Measurements from ENCODE around the gene GNAZ.

DNA sequence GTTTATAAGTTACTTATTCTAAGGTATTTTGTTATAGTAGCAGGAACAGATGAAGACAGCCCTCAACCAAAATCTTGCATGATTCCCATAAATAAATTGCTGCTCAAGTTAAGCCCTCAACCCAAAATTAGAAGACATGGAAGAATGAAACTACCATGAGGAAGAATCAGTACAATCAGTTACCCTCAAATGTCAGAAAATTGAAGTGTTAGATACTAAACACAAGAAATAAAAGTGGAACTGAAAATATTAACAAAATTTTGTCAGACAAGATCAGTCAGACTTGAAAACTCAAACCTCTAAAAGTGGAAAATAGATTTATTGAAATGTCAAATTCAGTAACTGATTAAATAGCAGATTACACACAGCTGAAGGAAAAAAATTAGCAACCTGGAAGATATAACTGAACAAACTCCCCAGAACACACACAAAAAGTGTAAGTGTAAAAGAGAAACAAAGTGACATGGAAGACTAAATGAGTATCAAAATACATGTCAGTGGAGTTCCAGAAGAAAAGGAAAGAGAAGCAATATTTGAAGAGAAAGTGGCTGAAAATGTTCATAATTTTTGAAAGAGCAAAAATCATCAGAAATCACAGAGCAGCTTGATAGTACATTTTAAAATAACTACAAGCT, 49.5 kb upstream of the GNAZ start:
- TF ChIP-seq, protein P1, sequence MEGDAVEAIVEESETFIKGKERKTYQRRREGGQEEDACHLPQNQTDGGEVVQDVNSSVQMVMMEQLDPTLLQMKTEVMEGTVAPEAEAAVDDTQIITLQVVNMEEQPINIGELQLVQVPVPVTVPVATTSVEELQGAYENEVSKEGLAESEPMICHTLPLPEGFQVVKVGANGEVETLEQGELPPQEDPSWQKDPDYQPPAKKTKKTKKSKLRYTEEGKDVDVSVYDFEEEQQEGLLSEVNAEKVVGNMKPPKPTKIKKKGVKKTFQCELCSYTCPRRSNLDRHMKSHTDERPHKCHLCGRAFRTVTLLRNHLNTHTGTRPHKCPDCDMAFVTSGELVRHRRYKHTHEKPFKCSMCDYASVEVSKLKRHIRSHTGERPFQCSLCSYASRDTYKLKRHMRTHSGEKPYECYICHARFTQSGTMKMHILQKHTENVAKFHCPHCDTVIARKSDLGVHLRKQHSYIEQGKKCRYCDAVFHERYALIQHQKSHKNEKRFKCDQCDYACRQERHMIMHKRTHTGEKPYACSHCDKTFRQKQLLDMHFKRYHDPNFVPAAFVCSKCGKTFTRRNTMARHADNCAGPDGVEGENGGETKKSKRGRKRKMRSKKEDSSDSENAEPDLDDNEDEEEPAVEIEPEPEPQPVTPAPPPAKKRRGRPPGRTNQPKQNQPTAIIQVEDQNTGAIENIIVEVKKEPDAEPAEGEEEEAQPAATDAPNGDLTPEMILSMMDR (IDR thresholded peaks at IDR 0.05): no peak
- no peak for TF ChIP-seq POLR2A (IDR thresholded peaks at IDR 0.05)
